ENCODE results near the gene LINC01488. TPM values are rescaled to one million over a fixed set of nuclear protein-coding genes. Genes with fewer than 3 reads are reported as not detected.

LINC01488 gene
- total and polyA plus RNA-seq, 9 donors: not detected

DNA sequence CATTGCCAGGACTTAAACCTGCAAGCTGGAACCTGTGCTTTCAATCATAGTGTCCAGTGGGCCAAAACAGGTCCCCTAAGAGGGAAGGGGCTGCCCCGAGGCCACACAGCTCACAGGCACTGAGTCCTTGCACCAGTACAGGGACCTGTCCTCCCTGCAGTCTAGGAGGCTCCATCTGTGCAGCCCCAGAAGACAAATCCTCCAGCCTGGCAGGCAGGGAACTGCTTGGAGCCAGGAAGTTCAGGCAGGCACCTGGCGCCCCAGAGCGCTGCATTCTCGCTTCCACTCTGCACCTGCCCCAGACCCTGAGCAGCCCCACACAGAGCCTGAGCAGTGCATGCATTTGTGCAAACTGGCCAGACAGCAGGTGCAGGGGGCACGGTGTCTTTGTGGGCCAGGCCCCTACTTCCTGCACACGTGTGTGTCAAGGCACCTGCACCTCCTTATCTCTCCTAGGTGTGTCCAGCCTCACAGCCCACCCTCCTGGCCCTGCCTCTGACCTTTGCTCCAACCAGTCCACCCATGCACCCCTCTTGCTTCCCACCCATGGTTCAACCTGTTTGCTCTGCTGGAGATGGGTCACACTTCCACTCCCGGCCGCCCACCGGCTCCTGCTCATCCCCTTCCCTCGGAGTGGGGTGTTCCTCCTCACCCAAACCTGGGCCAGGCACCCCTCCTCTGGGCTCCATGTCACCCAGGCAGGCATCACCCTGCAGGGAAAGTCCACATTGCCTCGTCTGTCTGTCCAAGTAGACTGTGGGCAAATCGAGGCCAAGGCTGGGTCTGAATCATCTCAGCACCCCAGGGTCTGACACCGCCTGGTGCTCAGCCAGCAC, 19.0 kb downstream of the LINC01488 start:
- Histone ChIP-seq H3K27me3 (no peaks in the 10 kb centered on the region), H3K4me3 (no peak overlapping the region), H3K36me3 (no peaks in the 10 kb centered on the region), H3K27ac (no peak overlapping the region), H3K4me1 (ENCODE audit: insufficient read depth) (peaks cover 3% of the 10 kb centered on the region), H3K9me3 (no peaks in the 10 kb centered on the region)
- intact Hi-C loops (cut with DNase I): no loop called here
- WGBS, 3 donors: 72 to 81% (median 73%) methylated on average over 13 of the region's 13 CpGs
- peak in 1 of 5 donors; percentile 19 for DNase-seq
- TF ChIP-seq EP300 (IDR thresholded peaks at IDR 0.05) (no peak), POLR2A (IDR thresholded peaks at IDR 0.05) (no peak)
- TF ChIP-seq, protein P1, sequence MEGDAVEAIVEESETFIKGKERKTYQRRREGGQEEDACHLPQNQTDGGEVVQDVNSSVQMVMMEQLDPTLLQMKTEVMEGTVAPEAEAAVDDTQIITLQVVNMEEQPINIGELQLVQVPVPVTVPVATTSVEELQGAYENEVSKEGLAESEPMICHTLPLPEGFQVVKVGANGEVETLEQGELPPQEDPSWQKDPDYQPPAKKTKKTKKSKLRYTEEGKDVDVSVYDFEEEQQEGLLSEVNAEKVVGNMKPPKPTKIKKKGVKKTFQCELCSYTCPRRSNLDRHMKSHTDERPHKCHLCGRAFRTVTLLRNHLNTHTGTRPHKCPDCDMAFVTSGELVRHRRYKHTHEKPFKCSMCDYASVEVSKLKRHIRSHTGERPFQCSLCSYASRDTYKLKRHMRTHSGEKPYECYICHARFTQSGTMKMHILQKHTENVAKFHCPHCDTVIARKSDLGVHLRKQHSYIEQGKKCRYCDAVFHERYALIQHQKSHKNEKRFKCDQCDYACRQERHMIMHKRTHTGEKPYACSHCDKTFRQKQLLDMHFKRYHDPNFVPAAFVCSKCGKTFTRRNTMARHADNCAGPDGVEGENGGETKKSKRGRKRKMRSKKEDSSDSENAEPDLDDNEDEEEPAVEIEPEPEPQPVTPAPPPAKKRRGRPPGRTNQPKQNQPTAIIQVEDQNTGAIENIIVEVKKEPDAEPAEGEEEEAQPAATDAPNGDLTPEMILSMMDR (IDR thresholded peaks at IDR 0.05): no peak

DNA sequence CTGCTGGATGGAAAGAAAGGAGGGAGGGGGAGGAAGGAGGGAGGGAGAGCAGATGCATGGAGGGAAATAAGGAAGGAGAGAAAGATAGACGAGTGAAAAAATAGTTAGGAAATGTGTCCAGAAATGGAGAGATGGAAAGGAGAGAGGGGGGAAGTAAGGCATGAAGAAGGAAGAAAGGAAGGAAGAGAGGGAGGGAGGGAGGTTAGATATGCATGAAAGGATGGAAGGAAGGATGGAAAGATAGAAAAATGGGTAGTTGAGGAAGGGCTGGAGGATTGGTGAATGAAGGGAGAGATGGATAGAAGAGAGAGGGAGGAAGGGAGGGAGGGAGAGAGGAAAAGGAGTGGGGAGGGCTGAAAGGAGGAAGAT, 19.6 kb downstream of the LINC01488 start:
- Histone ChIP-seq H3K9me3 (no peaks in the 10 kb centered on the region), H3K4me1 (ENCODE audit: insufficient read depth) (peaks cover 3% of the 10 kb centered on the region), H3K36me3 (no peaks in the 10 kb centered on the region), H3K27me3 (no peaks in the 10 kb centered on the region), H3K27ac (no peak overlapping the region), H3K4me3 (no peak overlapping the region)
- no peak for DNase-seq
- TF ChIP-seq EP300 (IDR thresholded peaks at IDR 0.05) (no peak), POLR2A (IDR thresholded peaks at IDR 0.05) (no peak)
- TF ChIP-seq, protein P1 (IDR thresholded peaks at IDR 0.05): no peak
- WGBS, 3 donors: 49 to 67% (median 53%) methylated on average over 1 of the region's 1 CpG
- intact Hi-C loops (cut with DNase I): no loop called here

DNA sequence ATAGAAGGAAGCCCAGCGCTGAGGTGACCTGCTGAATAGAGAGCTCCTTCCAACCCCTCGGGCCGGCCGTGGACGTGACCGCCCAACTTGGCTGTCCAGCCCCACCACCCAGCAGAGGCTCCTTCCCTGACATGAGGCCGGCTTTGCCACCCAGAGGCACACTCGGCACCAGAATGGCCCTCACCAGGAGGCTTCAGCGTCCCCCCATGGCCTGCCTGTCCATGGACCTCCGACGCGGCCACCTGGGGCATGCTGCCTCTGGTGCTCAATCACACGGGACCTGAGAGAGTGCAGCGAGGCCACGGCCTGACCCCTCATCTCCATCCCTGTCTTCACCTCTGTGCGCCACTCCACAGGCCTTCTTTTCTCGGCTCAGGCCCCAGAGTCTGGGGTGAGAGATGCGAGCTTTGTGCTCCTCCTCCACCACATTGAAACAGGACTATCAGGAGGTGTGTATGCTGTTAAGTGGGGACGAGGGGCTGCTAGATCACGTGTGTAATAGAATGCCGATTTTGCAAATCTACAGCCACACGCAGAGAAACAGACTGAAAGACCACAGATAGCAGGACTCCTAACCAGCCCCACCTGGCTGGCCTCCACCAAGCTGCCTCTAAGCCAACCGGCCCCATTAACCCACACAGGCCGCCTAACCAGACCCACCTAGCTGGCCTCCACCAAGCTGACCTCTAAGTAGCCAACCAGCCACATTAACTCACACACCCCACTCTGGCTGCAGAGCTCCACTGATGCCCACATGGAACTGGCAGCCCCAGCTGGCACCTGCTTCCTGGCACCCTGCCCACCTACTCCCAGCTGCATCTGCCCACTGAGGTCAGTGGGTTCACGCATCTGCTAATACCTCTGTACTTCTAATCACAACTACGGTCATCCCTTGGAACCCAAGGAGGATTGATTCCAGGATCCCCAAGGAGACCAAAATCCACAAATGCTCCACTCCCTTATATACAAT, 20.7 kb downstream of the LINC01488 start:
- 87 to 92% (median 90%) methylated on average over 26 of the region's 26 CpGs for WGBS, 3 donors
- Histone ChIP-seq H3K4me1 (ENCODE audit: insufficient read depth) (no peaks in the 10 kb centered on the region), H3K9me3 (no peaks in the 10 kb centered on the region), H3K27me3 (no peaks in the 10 kb centered on the region), H3K27ac (no peak overlapping the region), H3K4me3 (no peak overlapping the region), H3K36me3 (no peaks in the 10 kb centered on the region)
- intact Hi-C loops (cut with DNase I): no loop called here
- TF ChIP-seq POLR2A (IDR thresholded peaks at IDR 0.05): no peak
- TF ChIP-seq EP300 (IDR thresholded peaks at IDR 0.05): no peak
- TF ChIP-seq, protein P1 (IDR thresholded peaks at IDR 0.05): no peak
- DNase-seq: peak in 1 of 5 donors; percentile 17

DNA sequence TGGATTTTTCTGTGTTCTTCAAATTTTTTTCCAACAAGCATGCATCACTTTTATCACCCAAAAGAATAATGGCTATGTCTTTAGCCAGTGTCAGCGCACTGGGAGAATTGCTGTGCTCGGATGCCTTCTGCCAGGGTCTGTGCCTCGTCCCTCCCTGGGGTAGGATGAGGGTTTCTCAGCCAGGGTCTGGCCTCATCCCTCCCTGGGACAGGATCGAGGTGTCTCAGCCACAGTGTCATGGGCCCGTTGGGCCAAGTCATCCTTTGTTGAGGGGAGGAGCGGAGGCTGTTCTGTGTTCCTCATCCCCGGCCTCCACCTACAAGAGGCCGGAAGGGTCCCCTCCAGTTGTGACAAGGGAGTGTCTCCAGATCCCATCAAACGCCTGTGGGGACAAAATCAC, 22.7 kb downstream of the LINC01488 start:
- Histone ChIP-seq H3K36me3 (no peaks in the 10 kb centered on the region), H3K27ac (no peak overlapping the region), H3K4me1 (ENCODE audit: insufficient read depth) (no peaks in the 10 kb centered on the region), H3K27me3 (no peaks in the 10 kb centered on the region), H3K9me3 (no peaks in the 10 kb centered on the region), H3K4me3 (no peak overlapping the region)
- intact Hi-C loops (cut with DNase I): no loop called here
- TF ChIP-seq, protein P1 (IDR thresholded peaks at IDR 0.05): no peak
- TF ChIP-seq POLR2A (IDR thresholded peaks at IDR 0.05) (no peak), EP300 (IDR thresholded peaks at IDR 0.05) (no peak)
- no peak for DNase-seq
- WGBS, 3 donors: 80 to 87% (median 82%) methylated on average over 9 of the region's 9 CpGs

Measured in ovary (tissue), 9 donors.